CD14-positive monocyte (primary cell): ENCODE results near the gene MACROD2. TPM values are rescaled to one million over a fixed set of nuclear protein-coding genes. Genes with fewer than 3 reads are reported as not detected.
A peak's percentile ranks its signal among the peaks of the same experiment; 100 is the strongest.

Experiments used
- DNase-seq, 3 donors: peaks; one replicate each; pipeline ENCODE4 v3.0.0-alpha.2; 2011 to 2022
- H2AFZ ChIP-seq: 2 replicates; pipeline ENCODE4 v1.6.0; 2012; ENCODE audit warnings: mild to moderate bottlenecking, low read depth, low read length, inconsistent platforms; ENCODE audit not compliant: insufficient read depth, poor library complexity, severe bottlenecking
- H3K27ac ChIP-seq, 2 donors: 1 replicate in 1 of 2; 2 replicates in 1 of 2; pipeline ENCODE4 v1.5.1; 2012 to 2013; ENCODE audit warnings: low read length in 2 of 2, control low read depth in 1 of 2, inconsistent platforms in 1 of 2, low read depth in 1 of 2, mild to moderate bottlenecking in 1 of 2
- H3K27me3 ChIP-seq, 2 donors: one replicate each; pipeline versions ENCODE4 v1.6.0 to v1.6.1; 2011 to 2013; ENCODE audit warnings: low read length in 2 of 2; ENCODE audit not compliant: control insufficient read depth in 2 of 2, insufficient read depth in 2 of 2
- H3K36me3 ChIP-seq, 2 donors: replicated peaks in 1 of 2; 1 replicate in 1 of 2; 2 replicates in 1 of 2; pipeline versions ENCODE4 v1.5.1 to v1.6.1; 2012 to 2013; ENCODE audit warnings: low read length in 2 of 2, control low read depth in 1 of 2, inconsistent platforms in 1 of 2, mild to moderate bottlenecking in 1 of 2; ENCODE audit not compliant: insufficient read depth in 2 of 2, control insufficient read depth in 1 of 2
- H3K4me1 ChIP-seq, 2 donors: 1 replicate in 1 of 2; 2 replicates in 1 of 2; pipeline versions ENCODE4 v1.5.1 to v1.6.1; 2012 to 2013; ENCODE audit warnings: low read length in 2 of 2, control low read depth in 1 of 2, inconsistent platforms in 1 of 2, mild to moderate bottlenecking in 1 of 2, moderate library complexity in 1 of 2; ENCODE audit not compliant: insufficient read depth in 2 of 2, control insufficient read depth in 1 of 2
- H3K4me2 ChIP-seq: replicated peaks from 2 replicates; pipeline ENCODE3; 2012; ENCODE audit warnings: low read length, moderate library complexity, mild to moderate bottlenecking; ENCODE audit not compliant: poor library complexity, severe bottlenecking; ENCODE audit errors: extremely low read depth
- H3K4me3 ChIP-seq, 3 experiments: fragments of 200-600 bp in 1 of 3; sonication (generic) in 1 of 3; replicated peaks in 1 of 3; 1 replicate in 2 of 3; 2 replicates in 1 of 3; pipeline ENCODE4 v1.5.1; 2011 to 2013; ENCODE audit warnings: low read length in 3 of 3, mild to moderate bottlenecking in 3 of 3, control low read depth in 2 of 3, low read depth in 2 of 3, inconsistent platforms in 1 of 3, moderate library complexity in 1 of 3
- H3K79me2 ChIP-seq: 2 replicates; pipeline ENCODE4 v1.6.0; 2012; ENCODE audit warnings: mild to moderate bottlenecking, control low read depth, inconsistent platforms, low read length, moderate library complexity; ENCODE audit not compliant: insufficient read depth
- H3K9ac ChIP-seq: 2 replicates; pipeline ENCODE4 v1.6.0; 2017; ENCODE audit warnings: low read length, mild to moderate bottlenecking; ENCODE audit not compliant: insufficient read depth, poor library complexity, severe bottlenecking
- H3K9me3 ChIP-seq, 2 donors: replicated peaks in 1 of 2; 1 replicate in 1 of 2; 2 replicates in 1 of 2; pipeline versions ENCODE4 v1.5.1 to v1.6.1; 2012 to 2013; ENCODE audit warnings: low read length in 2 of 2, control low read depth in 1 of 2; ENCODE audit not compliant: control insufficient read depth in 1 of 2, insufficient read depth in 1 of 2
- H4K20me1 ChIP-seq: 2 replicates; pipeline ENCODE4 v1.6.0; 2012; ENCODE audit warnings: mild to moderate bottlenecking, low read length, control low read depth, moderate library complexity; ENCODE audit not compliant: insufficient read depth
- H3K27ac Mint-ChIP-seq, 7 donors: one replicate each; pipeline ENCODE4 v1.8.0; 2020; ENCODE audit warnings: mild to moderate bottlenecking in 7 of 7, mixed read lengths in 7 of 7, moderate library complexity in 6 of 7, inconsistent platforms in 2 of 7
- H3K27me3 Mint-ChIP-seq, 3 donors: one replicate each; pipeline ENCODE4 v1.8.0; 2021 to 2022; ENCODE audit warnings: low read depth in 3 of 3, mild to moderate bottlenecking in 3 of 3, mixed read lengths in 3 of 3, moderate library complexity in 3 of 3, inconsistent platforms in 1 of 3
- H3K36me3 Mint-ChIP-seq, 2 donors: one replicate each; pipeline ENCODE4 v1.8.0; 2020; ENCODE audit warnings: mixed read lengths in 2 of 2, inconsistent platforms in 1 of 2, mild to moderate bottlenecking in 1 of 2
- H3K4me1 Mint-ChIP-seq: one replicate; pipeline ENCODE4 v1.8.0; 2020; ENCODE audit warnings: mild to moderate bottlenecking, mixed read lengths
- H3K4me3 Mint-ChIP-seq, 2 donors: one replicate each; pipeline ENCODE4 v1.8.0; 2020; ENCODE audit warnings: mild to moderate bottlenecking in 2 of 2, mixed read lengths in 2 of 2, moderate library complexity in 1 of 2
- H3K9me3 Mint-ChIP-seq, 7 donors: one replicate each; pipeline ENCODE4 v1.8.0; 2020 to 2022; ENCODE audit warnings: mixed read lengths in 7 of 7, mild to moderate bottlenecking in 6 of 7, moderate library complexity in 6 of 7, inconsistent platforms in 2 of 7
- WGBS: methylation state at CpG from one replicate; pipeline ENCODE4 v1.1.5; 2013; ENCODE audit warnings: missing lambda C conversion rate; ENCODE audit not compliant: insufficient coverage; 5-methylcytosine and 5-hydroxymethylcytosine counted together
- intact Hi-C, 2 donors: fragments of 100-400 bp; cut with micrococcal nuclease; formaldehyde crosslinking; loops; one replicate each; pipeline versions ENCODE4 v1.15.0 to v1.15.1; 2023
- polyA plus RNA-seq, 3 donors: library from polyadenylated mRNA; depleted of rRNA in 1 of 3; unstranded in 2 of 3; stranded (reverse) in 1 of 3; fragments of 300-500 nt in 2 of 3; fragments of >200 nt in 1 of 3; fragmentation: Illumina TruSeq in 2 of 3; gene quantifications; 1 replicate in 2 of 3; 2 replicates in 1 of 3; pipeline ENCODE4 v1.2.3, GENCODE V29; 2012 to 2021
- TF ChIP-seq, protein P1 (sequence below): fragments of 200-600 bp; IDR thresholded peaks from one replicate; pipeline ENCODE4 v1.8.0; 2022; ENCODE audit warnings: antibody characterized with exemption, mild to moderate bottlenecking

The MACROD2 gene
- polyA plus RNA-seq, 3 donors = 0.23 TPM; not detected in 2

GRCh38 chr20:15603978-15604805 lies 1608.9 kb downstream of the MACROD2 start:
- Histone ChIP-seq H4K20me1 (no peaks in the 10 kb centered on the region), H3K79me2 (no peaks in the 10 kb centered on the region), H3K9me3 (peaks cover 0 to 3% of the 10 kb centered on the region in 2 donors), H3K36me3 (no peaks in the 10 kb centered on the region), H3K9ac (no peak overlapping the region), H3K27me3 (no peaks in the 10 kb centered on the region), H3K4me1 (no peaks in the 10 kb centered on the region), H3K4me2 (no peak overlapping the region), H3K4me3 (no peak overlapping the region), H2AFZ (no peak overlapping the region), H3K27ac (no peak overlapping the region)
- H3K4me3 Mint-ChIP-seq = no peak overlapping the region
- H3K36me3 Mint-ChIP-seq = no peaks in the 10 kb centered on the region
- peaks cover 0 to 10% (median 6%) of the 10 kb centered on the region in 7 donors for H3K9me3 Mint-ChIP-seq
- peaks cover 0 to 2% (median 0%) of the 10 kb centered on the region in 3 donors for H3K27me3 Mint-ChIP-seq
- intact Hi-C loops = no loop called here
- no peaks in the 10 kb centered on the region for H3K4me1 Mint-ChIP-seq
- TF ChIP-seq, protein P1, sequence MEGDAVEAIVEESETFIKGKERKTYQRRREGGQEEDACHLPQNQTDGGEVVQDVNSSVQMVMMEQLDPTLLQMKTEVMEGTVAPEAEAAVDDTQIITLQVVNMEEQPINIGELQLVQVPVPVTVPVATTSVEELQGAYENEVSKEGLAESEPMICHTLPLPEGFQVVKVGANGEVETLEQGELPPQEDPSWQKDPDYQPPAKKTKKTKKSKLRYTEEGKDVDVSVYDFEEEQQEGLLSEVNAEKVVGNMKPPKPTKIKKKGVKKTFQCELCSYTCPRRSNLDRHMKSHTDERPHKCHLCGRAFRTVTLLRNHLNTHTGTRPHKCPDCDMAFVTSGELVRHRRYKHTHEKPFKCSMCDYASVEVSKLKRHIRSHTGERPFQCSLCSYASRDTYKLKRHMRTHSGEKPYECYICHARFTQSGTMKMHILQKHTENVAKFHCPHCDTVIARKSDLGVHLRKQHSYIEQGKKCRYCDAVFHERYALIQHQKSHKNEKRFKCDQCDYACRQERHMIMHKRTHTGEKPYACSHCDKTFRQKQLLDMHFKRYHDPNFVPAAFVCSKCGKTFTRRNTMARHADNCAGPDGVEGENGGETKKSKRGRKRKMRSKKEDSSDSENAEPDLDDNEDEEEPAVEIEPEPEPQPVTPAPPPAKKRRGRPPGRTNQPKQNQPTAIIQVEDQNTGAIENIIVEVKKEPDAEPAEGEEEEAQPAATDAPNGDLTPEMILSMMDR = no peak
- H3K27ac Mint-ChIP-seq = no peak overlapping the region
- DNase-seq = no peak
- no CpG with 5 or more reads among the region's 4 CpGs for WGBS

- H3K4me1 ChIP-seq = no peaks in the 10 kb centered on the region
- H4K20me1 ChIP-seq = no peaks in the 10 kb centered on the region
- no peak overlapping the region for H2AFZ ChIP-seq
- no peak overlapping the region for H3K4me2 ChIP-seq
- no peaks in the 10 kb centered on the region for H3K27me3 ChIP-seq
- Mint-ChIP-seq H3K4me1 (no peaks in the 10 kb centered on the region), H3K27me3 (peaks cover 0 to 2% (median 0%) of the 10 kb centered on the region in 3 donors), H3K9me3 (peaks cover 0 to 7% (median 5%) of the 10 kb centered on the region in 7 donors), H3K4me3 (peak overlapping the region in 1 of 2 donors; percentile 17), H3K27ac (no peak overlapping the region), H3K36me3 (no peaks in the 10 kb centered on the region)
- TF ChIP-seq, protein P1 = no peak
- H3K36me3 ChIP-seq = no peaks in the 10 kb centered on the region
- H3K9ac ChIP-seq = no peak overlapping the region
- no peaks in the 10 kb centered on the region for H3K79me2 ChIP-seq
- no peak overlapping the region for H3K27ac ChIP-seq
- intact Hi-C loops = no loop called here
- no peaks in the 10 kb centered on the region for H3K9me3 ChIP-seq
- no CpG with 5 or more reads among the region's 4 CpGs for WGBS
- no peak for DNase-seq
- H3K4me3 ChIP-seq = no peak overlapping the region
Observed at GRCh38 chr20:15609921-15610320, 1614.6 kb downstream of the MACROD2 start.
